ENCODE measurements around the gene HID1. TPM values are rescaled to one million over a fixed set of nuclear protein-coding genes. Genes with fewer than 3 reads are reported as not detected.
A peak's percentile ranks its signal among the peaks of the same experiment; 100 is the strongest.

Gene HID1
- total RNA-seq, 1 donor from 2014 or later: 3.5 TPM

- H3K4me3 Mint-ChIP-seq: peak within 1 kb of the TSS; percentile 55
These were observed 48.2 kb downstream of the HID1 start, which contains the start of gene OTOP2 for GRCh38 chr17:74924250-74924948. OTOP2 (plus strand) TSS chr17:74924273; CDS start chr17:74924633, 360 bp downstream.

GRCh38 chr17:74923538-74924249 lies 48.9 kb downstream of the HID1 start:
- Mint-ChIP-seq H3K4me3 (peak overlapping the region; percentile 55), H3K27ac (no peak overlapping the region), H3K36me3 (no peaks in the 10 kb centered on the region), H3K4me1 (peaks cover 13% of the 10 kb centered on the region), H3K9me3 (no peaks in the 10 kb centered on the region), H3K27me3 (ENCODE audit: insufficient read depth, low read depth) (peaks cover 50% of the 10 kb centered on the region)
- no peak overlapping the region for H3K27ac ChIP-seq
- DNase-seq (ENCODE audit: low spot score): peak; percentile 76
- no peaks in the 10 kb centered on the region for H3K79me2 ChIP-seq (ENCODE audit: low read depth)
- no peaks in the 10 kb centered on the region for H3K36me3 ChIP-seq
- H3K4me2 ChIP-seq: peak overlapping the region; percentile 87
- TF ChIP-seq CTCF (IDR thresholded peaks at IDR 0.05) (peak; percentile 85), EZH2phosphoT487 (IDR thresholded peaks at IDR 0.05) (peak; percentile 78), EZH2 (IDR thresholded peaks at IDR 0.05) (peak; percentile 91)
- peaks cover 74% of the 10 kb centered on the region for H3K27me3 ChIP-seq
- no peaks in the 10 kb centered on the region for H3F3A ChIP-seq (ENCODE audit: low read depth)
- no peaks in the 10 kb centered on the region for H3K9me3 ChIP-seq (ENCODE audit: low read depth)
- peaks cover 3% of the 10 kb centered on the region for H4K20me1 ChIP-seq (ENCODE audit: low read depth)
- no peak overlapping the region for H3K9ac ChIP-seq
- peak overlapping the region; percentile 49 for H3K4me3 ChIP-seq
- H3K4me1 ChIP-seq: peaks cover 21% of the 10 kb centered on the region
- no peak overlapping the region for H2AFZ ChIP-seq (replicated peaks)

More at GRCh38 chr17:74924250-74924948, 48.2 kb downstream of the HID1 start, which contains the start of gene OTOP2:
- no peak within 1 kb of the TSS for H3K27ac Mint-ChIP-seq
- H3K79me2 ChIP-seq (ENCODE audit: low read depth): no peaks in the 10 kb centered on the region
- peak within 1 kb of the TSS; percentile 49 for H3K4me3 ChIP-seq
- H3F3A ChIP-seq (ENCODE audit: low read depth): no peaks in the 10 kb centered on the region
- no peaks in the 10 kb centered on the region for H3K9me3 ChIP-seq (ENCODE audit: low read depth)
- peaks cover 3% of the 10 kb centered on the region for H4K20me1 ChIP-seq (ENCODE audit: low read depth)
- no peak for TF ChIP-seq CTCF (IDR thresholded peaks at IDR 0.05)
- TF ChIP-seq EZH2phosphoT487 (IDR thresholded peaks at IDR 0.05): peak; percentile 78
- TF ChIP-seq EZH2 (IDR thresholded peaks at IDR 0.05): peak; percentile 80
- peak; percentile 38 for DNase-seq (ENCODE audit: low spot score)
- no peaks in the 10 kb centered on the region for H3K36me3 Mint-ChIP-seq
- peak within 1 kb of the TSS; percentile 61 for H2AFZ ChIP-seq (replicated peaks)
- H3K4me2 ChIP-seq: peak within 1 kb of the TSS; percentile 87
- peaks cover 21% of the 10 kb centered on the region for H3K4me1 ChIP-seq
- peaks cover 8% of the 10 kb centered on the region for H3K4me1 Mint-ChIP-seq
- peaks cover 81% of the 10 kb centered on the region for H3K27me3 ChIP-seq
- no peak within 1 kb of the TSS for H3K9ac ChIP-seq
- no peaks in the 10 kb centered on the region for H3K9me3 Mint-ChIP-seq
- no peak within 1 kb of the TSS for H3K27ac ChIP-seq
- H3K27me3 Mint-ChIP-seq (ENCODE audit: insufficient read depth, low read depth): peaks cover 53% of the 10 kb centered on the region
- H3K36me3 ChIP-seq: no peaks in the 10 kb centered on the region

GRCh38 chr17:74922694-74923537 lies 49.6 kb downstream of the HID1 start, which contains the start of gene USH1G:
USH1G (minus strand) TSS chr17:74923255; CDS start chr17:74923073, 182 bp downstream.
- no peaks in the 10 kb centered on the region for H3K36me3 ChIP-seq
- H3K4me2 ChIP-seq: peak within 1 kb of the TSS; percentile 87
- H3K9me3 Mint-ChIP-seq: no peaks in the 10 kb centered on the region
- H3F3A ChIP-seq (ENCODE audit: low read depth): no peaks in the 10 kb centered on the region
- TF ChIP-seq CTCF (IDR thresholded peaks at IDR 0.05) (no peak), EZH2phosphoT487 (IDR thresholded peaks at IDR 0.05) (no peak), EZH2 (IDR thresholded peaks at IDR 0.05) (no peak)
- no peaks in the 10 kb centered on the region for H3K36me3 Mint-ChIP-seq
- peaks cover 3% of the 10 kb centered on the region for H4K20me1 ChIP-seq (ENCODE audit: low read depth)
- peaks cover 66% of the 10 kb centered on the region for H3K27me3 ChIP-seq
- peak within 1 kb of the TSS; percentile 70 for H3K4me3 Mint-ChIP-seq
- no peak within 1 kb of the TSS for H3K27ac Mint-ChIP-seq
- H3K27me3 Mint-ChIP-seq (ENCODE audit: insufficient read depth, low read depth): peaks cover 46% of the 10 kb centered on the region
- H3K79me2 ChIP-seq (ENCODE audit: low read depth): no peaks in the 10 kb centered on the region
- peaks cover 13% of the 10 kb centered on the region for H3K4me1 Mint-ChIP-seq
- H3K9me3 ChIP-seq (ENCODE audit: low read depth): no peaks in the 10 kb centered on the region
- no peak within 1 kb of the TSS for H3K9ac ChIP-seq
- no peak within 1 kb of the TSS for H3K27ac ChIP-seq
- DNase-seq (ENCODE audit: low spot score): peak; percentile 47
- peaks cover 21% of the 10 kb centered on the region for H3K4me1 ChIP-seq
- peak within 1 kb of the TSS; percentile 60 for H2AFZ ChIP-seq (replicated peaks)
- peak within 1 kb of the TSS; percentile 49 for H3K4me3 ChIP-seq
